Measurements from ENCODE around the gene TBC1D1. TPM values are rescaled to one million over a fixed set of nuclear protein-coding genes. Genes with fewer than 3 reads are reported as not detected.

Gene TBC1D1
- total and polyA plus RNA-seq, 2 donors (not counting 1 experiment from before 2014, with no cell fraction given) = 39.7 to 90.0 TPM

- Histone ChIP-seq H3K9ac (ENCODE audit: insufficient read depth, low read length) (no peak overlapping the region), H3K27ac (ENCODE audit: insufficient read depth, low read length) (no peak overlapping the region), H2AFZ (ENCODE audit: low read length) (no peak overlapping the region), H4K20me1 (ENCODE audit: control insufficient read depth, extremely low read depth, insufficient read depth, low read length) (no peaks in the 10 kb centered on the region), H3K4me1 (ENCODE audit: control insufficient read depth, extremely low read depth, insufficient read depth, low read length) (no peaks in the 10 kb centered on the region), H3K36me3 (ENCODE audit: control insufficient read depth, insufficient read depth, low read length) (no peaks in the 10 kb centered on the region), H3K9me3 (ENCODE audit: control insufficient read depth, insufficient read depth, low read depth, low read length) (no peaks in the 10 kb centered on the region), H3K4me2 (ENCODE audit: extremely low read depth, insufficient read depth, low read length) (no peak overlapping the region), H3K4me3 (replicated peaks in 1 of 4; ENCODE audit: control extremely low read depth in 1 of 4, insufficient read depth in 1 of 4, low read depth in 3 of 4, low read length in 4 of 4) (no peak overlapping the region), H3K27me3 (ENCODE audit: control insufficient read depth, insufficient read depth, low read length) (no peaks in the 10 kb centered on the region), H3K79me2 (ENCODE audit: control insufficient read depth, insufficient read depth, low read length) (no peaks in the 10 kb centered on the region)
- TF ChIP-seq EZH2 (IDR thresholded peaks at IDR 0.05; ENCODE audit: low read length, missing control alignments) (no peak), CTCF (conservative IDR thresholded peaks at IDR 0.05 in 1 of 2, IDR thresholded peaks at IDR 0.05 in 1 of 2; ENCODE audit: low read depth in 1 of 2, low read length in 2 of 2) (no peak)
- peak; percentile 46 to 68 for DNase-seq (ENCODE audit: low read depth in 2 of 2)
Measured at GRCh38 chr4:38106311-38106710, 215.4 kb downstream of the TBC1D1 start.

GRCh38 chr4:38106886-38107514 lies 216.1 kb downstream of the TBC1D1 start:
- Histone ChIP-seq H3K4me2 (ENCODE audit: extremely low read depth, insufficient read depth, low read length) (no peak overlapping the region), H3K79me2 (ENCODE audit: control insufficient read depth, insufficient read depth, low read length) (no peaks in the 10 kb centered on the region), H4K20me1 (ENCODE audit: control insufficient read depth, extremely low read depth, insufficient read depth, low read length) (no peaks in the 10 kb centered on the region), H3K4me1 (ENCODE audit: control insufficient read depth, extremely low read depth, insufficient read depth, low read length) (no peaks in the 10 kb centered on the region), H3K27me3 (ENCODE audit: control insufficient read depth, insufficient read depth, low read length) (no peaks in the 10 kb centered on the region), H3K4me3 (replicated peaks in 1 of 4; ENCODE audit: control extremely low read depth in 1 of 4, insufficient read depth in 1 of 4, low read depth in 3 of 4, low read length in 4 of 4) (no peak overlapping the region), H2AFZ (ENCODE audit: low read length) (no peak overlapping the region), H3K9ac (ENCODE audit: insufficient read depth, low read length) (no peak overlapping the region), H3K9me3 (ENCODE audit: control insufficient read depth, insufficient read depth, low read depth, low read length) (no peaks in the 10 kb centered on the region), H3K36me3 (ENCODE audit: control insufficient read depth, insufficient read depth, low read length) (no peaks in the 10 kb centered on the region), H3K27ac (ENCODE audit: insufficient read depth, low read length) (no peak overlapping the region)
- no peak for TF ChIP-seq CTCF (conservative IDR thresholded peaks at IDR 0.05 in 1 of 2, IDR thresholded peaks at IDR 0.05 in 1 of 2; ENCODE audit: low read depth in 1 of 2, low read length in 2 of 2)
- no peak for TF ChIP-seq EZH2 (IDR thresholded peaks at IDR 0.05; ENCODE audit: low read length, missing control alignments)
- DNase-seq (ENCODE audit: low read depth in 2 of 2) = no peak

GRCh38 chr4:38107818-38108217 lies 216.9 kb downstream of the TBC1D1 start:
- Histone ChIP-seq H3K4me2 (ENCODE audit: extremely low read depth, insufficient read depth, low read length) (no peak overlapping the region), H3K36me3 (ENCODE audit: control insufficient read depth, insufficient read depth, low read length) (no peaks in the 10 kb centered on the region), H2AFZ (ENCODE audit: low read length) (no peak overlapping the region), H3K4me1 (ENCODE audit: control insufficient read depth, extremely low read depth, insufficient read depth, low read length) (no peaks in the 10 kb centered on the region), H3K27ac (ENCODE audit: insufficient read depth, low read length) (no peak overlapping the region), H3K9ac (ENCODE audit: insufficient read depth, low read length) (no peak overlapping the region), H3K4me3 (replicated peaks in 1 of 4; ENCODE audit: control extremely low read depth in 1 of 4, insufficient read depth in 1 of 4, low read depth in 3 of 4, low read length in 4 of 4) (no peak overlapping the region), H3K9me3 (ENCODE audit: control insufficient read depth, insufficient read depth, low read depth, low read length) (no peaks in the 10 kb centered on the region), H3K79me2 (ENCODE audit: control insufficient read depth, insufficient read depth, low read length) (no peaks in the 10 kb centered on the region), H4K20me1 (ENCODE audit: control insufficient read depth, extremely low read depth, insufficient read depth, low read length) (no peaks in the 10 kb centered on the region), H3K27me3 (ENCODE audit: control insufficient read depth, insufficient read depth, low read length) (no peaks in the 10 kb centered on the region)
- TF ChIP-seq EZH2 (IDR thresholded peaks at IDR 0.05; ENCODE audit: low read length, missing control alignments) (no peak), CTCF (conservative IDR thresholded peaks at IDR 0.05 in 1 of 2, IDR thresholded peaks at IDR 0.05 in 1 of 2; ENCODE audit: low read depth in 1 of 2, low read length in 2 of 2) (no peak)
- DNase-seq (ENCODE audit: low read depth in 2 of 2) = no peak
